Astrocyte (in vitro differentiated cells and primary cell): ENCODE data around the gene SLC27A4. TPM values are rescaled to one million over a fixed set of nuclear protein-coding genes. Genes with fewer than 3 reads are reported as not detected.
A peak's percentile ranks its signal among the peaks of the same experiment; 100 is the strongest.

ENCODE experiments used
- DNase-seq: peaks from one replicate; pipeline ENCODE4 v3.0.0-alpha.2; 2010; ENCODE audit warnings: low read depth
- FAIRE-seq: peaks from 2 replicates; lab custom pipeline; 2011; peaks lifted over from hg19 to GRCh38; lab: Jason Lieb, UNC
- H2AFZ ChIP-seq: 2 replicates; pipeline ENCODE4 v1.6.0; 2012; ENCODE audit warnings: low read depth, low read length, inconsistent platforms
- H3K27ac ChIP-seq: 2 replicates; pipeline ENCODE4 v1.5.1; 2011; ENCODE audit warnings: low read depth, low read length, inconsistent platforms
- H3K27me3 ChIP-seq: 2 replicates; pipeline ENCODE4 v1.6.0; 2011; ENCODE audit warnings: low read length, inconsistent platforms; ENCODE audit not compliant: insufficient read depth
- H3K36me3 ChIP-seq: 2 replicates; pipeline ENCODE4 v1.5.1; 2011; ENCODE audit warnings: low read length, inconsistent platforms; ENCODE audit not compliant: insufficient read depth
- H3K4me1 ChIP-seq: 2 replicates; pipeline ENCODE4 v1.5.1; 2011; ENCODE audit warnings: low read length, inconsistent platforms; ENCODE audit not compliant: insufficient read depth
- H3K4me2 ChIP-seq: 2 replicates; pipeline ENCODE4 v1.6.0; 2012; ENCODE audit warnings: low read length, inconsistent platforms
- H3K4me3 ChIP-seq: 2 replicates; pipeline ENCODE4 v1.5.1; 2011; ENCODE audit warnings: low read depth, mild to moderate bottlenecking, low read length, inconsistent platforms; ENCODE audit not compliant: insufficient read depth
- H3K79me2 ChIP-seq: 2 replicates; pipeline ENCODE4 v1.6.0; 2012; ENCODE audit warnings: mild to moderate bottlenecking, low read length, inconsistent platforms; ENCODE audit not compliant: insufficient read depth
- H3K9ac ChIP-seq: 2 replicates; pipeline ENCODE4 v1.6.0; 2012; ENCODE audit warnings: mild to moderate bottlenecking, low read length, inconsistent platforms
- H3K9me3 ChIP-seq: 2 replicates; pipeline ENCODE4 v1.5.1; 2012; ENCODE audit warnings: low read depth, mild to moderate bottlenecking, low read length, inconsistent platforms; ENCODE audit not compliant: insufficient read depth
- H4K20me1 ChIP-seq: 2 replicates; pipeline ENCODE4 v1.6.0; 2012; ENCODE audit warnings: low read length, inconsistent platforms; ENCODE audit not compliant: insufficient read depth
- H3K27ac Mint-ChIP-seq: one replicate; pipeline ENCODE4 v1.8.0; 2021; ENCODE audit warnings: mild to moderate bottlenecking, mixed read lengths; ENCODE audit not compliant: unreplicated experiment
- H3K27me3 Mint-ChIP-seq: one replicate; pipeline ENCODE4 v1.8.0; 2021; ENCODE audit warnings: low read depth, mixed read lengths; ENCODE audit not compliant: unreplicated experiment
- H3K36me3 Mint-ChIP-seq: one replicate; pipeline ENCODE4 v1.8.0; 2021; ENCODE audit warnings: low read depth, mixed read lengths; ENCODE audit not compliant: unreplicated experiment
- H3K4me1 Mint-ChIP-seq: one replicate; pipeline ENCODE4 v1.8.0; 2021; ENCODE audit warnings: low read depth, mixed read lengths; ENCODE audit not compliant: unreplicated experiment
- H3K4me3 Mint-ChIP-seq: one replicate; pipeline ENCODE4 v1.8.0; 2021; ENCODE audit warnings: mild to moderate bottlenecking, moderate library complexity, mixed read lengths; ENCODE audit not compliant: unreplicated experiment
- H3K9me3 Mint-ChIP-seq: one replicate; pipeline ENCODE4 v1.8.0; 2021; ENCODE audit warnings: mild to moderate bottlenecking, mixed read lengths; ENCODE audit not compliant: unreplicated experiment
- EZH2 ChIP-seq: IDR thresholded peaks from 2 replicates; pipeline ENCODE4 v1.6.1; 2012; ENCODE audit warnings: mild to moderate bottlenecking, low read length, inconsistent platforms; ENCODE audit not compliant: insufficient read depth
- total RNA-seq: library from RNA; stranded (reverse); gene quantifications from 2 replicates; pipeline ENCODE4 v1.2.1, GENCODE V29; 2021
- TF ChIP-seq, protein P1 (sequence below): IDR thresholded peaks from 2 replicates; pipeline ENCODE4 v1.5.1; 2011; ENCODE audit warnings: low read depth, mild to moderate bottlenecking, inconsistent platforms, low read length, moderate library complexity; ENCODE audit not compliant: insufficient read depth

Gene SLC27A4
- total RNA-seq, 1 donor from 2014 or later, result 26.9 TPM

DNA sequence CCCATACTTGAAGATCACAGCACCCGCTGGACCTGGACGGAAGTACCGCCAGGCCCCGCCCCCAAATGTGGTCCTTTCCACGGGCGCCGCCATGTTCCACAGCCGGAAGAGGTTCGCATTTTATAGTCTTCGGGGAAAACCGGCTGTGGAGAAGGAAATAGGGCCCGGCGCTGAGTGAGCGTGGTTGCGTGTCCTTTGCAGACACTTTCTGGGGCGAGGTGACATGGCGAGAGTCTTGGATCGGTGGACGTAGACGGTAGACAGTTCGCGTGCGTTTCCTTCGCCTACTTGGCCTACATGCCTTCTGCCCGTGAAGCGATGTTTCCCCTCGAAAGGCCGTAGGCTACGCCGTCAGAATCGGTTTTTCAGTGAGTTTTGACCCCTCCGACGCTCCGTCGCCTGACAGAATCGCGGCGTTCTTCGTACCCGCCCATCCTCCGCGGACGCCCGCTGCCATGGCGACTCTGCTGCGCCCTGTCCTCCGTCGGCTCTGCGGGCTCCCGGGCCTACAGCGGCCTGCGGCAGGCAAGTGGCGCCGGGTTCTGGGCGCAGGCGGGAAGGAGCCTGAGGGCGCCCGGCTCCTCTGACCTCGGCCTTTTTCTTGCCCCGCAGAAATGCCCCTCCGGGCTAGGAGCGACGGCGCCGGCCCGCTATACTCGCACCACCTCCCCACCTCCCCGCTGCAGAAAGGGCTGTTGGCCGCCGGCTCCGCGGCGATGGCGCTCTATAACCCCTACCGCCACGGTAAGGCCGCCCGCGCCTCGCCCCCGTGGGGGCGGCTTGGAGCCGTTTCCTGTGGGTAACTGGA lies 17.7 kb upstream of the SLC27A4 start, which contains the start of the genes COQ4 and TRUB2:
TSS of gene COQ4 (plus strand) at position 436 of the 808 bp plus-strand sequence. CDS start at position 456, 20 bp downstream.
TSS of gene TRUB2 (minus strand) at position 44 of the 808 bp plus-strand sequence. CDS start at position 5, 39 bp downstream.
- H3K27ac ChIP-seq, result peak within 1 kb of the TSS; percentile 94
- H3K36me3 ChIP-seq, result peaks cover 17% of the 10 kb centered on the region
- DNase-seq, result peak; percentile 92
- peak within 1 kb of the TSS; percentile 95 for H3K9ac ChIP-seq
- Mint-ChIP-seq H3K27me3 (no peaks in the 10 kb centered on the region), H3K4me1 (peaks cover 6% of the 10 kb centered on the region), H3K9me3 (no peaks in the 10 kb centered on the region), H3K27ac (peak within 1 kb of the TSS; percentile 96), H3K36me3 (peaks cover 4% of the 10 kb centered on the region), H3K4me3 (peak within 1 kb of the TSS; percentile 96)
- peaks cover 15% of the 10 kb centered on the region for H3K4me1 ChIP-seq
- H4K20me1 ChIP-seq, result peaks cover 3% of the 10 kb centered on the region
- no peak for FAIRE-seq
- peak within 1 kb of the TSS; percentile 97 for H3K4me2 ChIP-seq
- H3K27me3 ChIP-seq, result no peaks in the 10 kb centered on the region
- no peak for TF ChIP-seq EZH2
- TF ChIP-seq, protein P1, sequence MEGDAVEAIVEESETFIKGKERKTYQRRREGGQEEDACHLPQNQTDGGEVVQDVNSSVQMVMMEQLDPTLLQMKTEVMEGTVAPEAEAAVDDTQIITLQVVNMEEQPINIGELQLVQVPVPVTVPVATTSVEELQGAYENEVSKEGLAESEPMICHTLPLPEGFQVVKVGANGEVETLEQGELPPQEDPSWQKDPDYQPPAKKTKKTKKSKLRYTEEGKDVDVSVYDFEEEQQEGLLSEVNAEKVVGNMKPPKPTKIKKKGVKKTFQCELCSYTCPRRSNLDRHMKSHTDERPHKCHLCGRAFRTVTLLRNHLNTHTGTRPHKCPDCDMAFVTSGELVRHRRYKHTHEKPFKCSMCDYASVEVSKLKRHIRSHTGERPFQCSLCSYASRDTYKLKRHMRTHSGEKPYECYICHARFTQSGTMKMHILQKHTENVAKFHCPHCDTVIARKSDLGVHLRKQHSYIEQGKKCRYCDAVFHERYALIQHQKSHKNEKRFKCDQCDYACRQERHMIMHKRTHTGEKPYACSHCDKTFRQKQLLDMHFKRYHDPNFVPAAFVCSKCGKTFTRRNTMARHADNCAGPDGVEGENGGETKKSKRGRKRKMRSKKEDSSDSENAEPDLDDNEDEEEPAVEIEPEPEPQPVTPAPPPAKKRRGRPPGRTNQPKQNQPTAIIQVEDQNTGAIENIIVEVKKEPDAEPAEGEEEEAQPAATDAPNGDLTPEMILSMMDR, result no peak
- H3K9me3 ChIP-seq, result no peaks in the 10 kb centered on the region
- H2AFZ ChIP-seq, result peak within 1 kb of the TSS; percentile 100
- peak within 1 kb of the TSS; percentile 96 for H3K4me3 ChIP-seq
- H3K79me2 ChIP-seq, result peaks cover 49% of the 10 kb centered on the region

DNA sequence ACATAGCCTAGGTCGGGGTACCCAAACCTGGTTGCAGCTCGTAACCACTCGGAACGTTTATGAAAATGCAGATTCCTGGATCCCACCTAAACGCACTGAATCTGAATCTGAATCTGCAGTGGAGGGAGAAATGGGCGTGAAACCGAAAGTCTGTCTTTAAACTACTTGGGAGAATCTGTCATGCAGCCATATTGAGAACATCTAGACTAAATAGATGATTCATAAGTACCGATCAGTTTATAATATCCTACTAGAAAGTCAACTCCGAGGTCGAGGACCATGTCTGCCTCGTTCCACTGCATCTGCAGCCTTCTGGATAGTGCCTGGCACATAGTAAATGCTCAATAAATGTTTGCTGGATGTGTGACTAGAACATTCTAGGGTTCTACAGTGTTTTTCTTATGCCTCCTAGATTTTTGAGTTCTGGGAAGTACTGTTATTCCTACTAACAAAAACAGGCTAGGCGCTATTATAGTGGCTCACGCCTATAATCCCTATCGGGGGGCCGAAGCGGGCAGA lies 17.1 kb upstream of the SLC27A4 start:
- Histone ChIP-seq H3K4me3 (peak overlapping the region; percentile 96), H3K4me2 (peak overlapping the region; percentile 97), H3K79me2 (peaks cover 49% of the 10 kb centered on the region), H3K27me3 (no peaks in the 10 kb centered on the region), H3K9ac (peak overlapping the region; percentile 95), H3K36me3 (peaks cover 14% of the 10 kb centered on the region), H3K9me3 (no peaks in the 10 kb centered on the region), H2AFZ (peak overlapping the region; percentile 100), H4K20me1 (peaks cover 9% of the 10 kb centered on the region), H3K27ac (peak overlapping the region; percentile 94), H3K4me1 (peaks cover 15% of the 10 kb centered on the region)
- H3K4me3 Mint-ChIP-seq, result peak overlapping the region; percentile 96
- no peaks in the 10 kb centered on the region for H3K9me3 Mint-ChIP-seq
- peaks cover 6% of the 10 kb centered on the region for H3K4me1 Mint-ChIP-seq
- H3K36me3 Mint-ChIP-seq, result peaks cover 5% of the 10 kb centered on the region
- H3K27me3 Mint-ChIP-seq, result no peaks in the 10 kb centered on the region
- no peak for TF ChIP-seq EZH2
- TF ChIP-seq, protein P1, result no peak
- peak overlapping the region; percentile 12 for H3K27ac Mint-ChIP-seq
- DNase-seq (peak; percentile 34), FAIRE-seq (no peak)
